PC-9 (cell line): ENCODE data around the gene RPS8. TPM values are rescaled to one million over a fixed set of nuclear protein-coding genes. Genes with fewer than 3 reads are reported as not detected.

ENCODE experiments used
- BruUV-seq: library from RNA; stranded (reverse); fragments of 400-500 nt; replicated peaks from 2 replicates; lab custom pipeline; 2021; lab: Mats Ljungman, UMichigan
- CTCF ChIA-PET: fragments of 300-600 bp; sonication (Branson Sonifier 250); formaldehyde crosslinking; loops from one replicate; lab custom pipeline; 2022; ENCODE audit warnings: antibody characterized with exemption; lab: Charles Lee
- POLR2A ChIA-PET: fragments of 300-600 bp; sonication (Branson Sonifier 250); formaldehyde crosslinking; loops from one replicate; lab custom pipeline; 2022; ENCODE audit warnings: antibody characterized with exemption; ENCODE audit not compliant: unreplicated experiment; lab: Charles Lee
- DNase-seq, 2 experiments: peaks; one replicate each; pipeline versions ENCODE4 v3.0.0 to v3.0.0-alpha.2; 2015 to 2022; ENCODE audit warnings: mixed read lengths in 1 of 2
- H2AFZ ChIP-seq: fragments of 200-600 bp; sonication (generic); 2 replicates; pipeline ENCODE4 v1.8.1; 2017; ENCODE audit warnings: antibody characterized with exemption
- H3F3A ChIP-seq: fragments of 200-600 bp; sonication (generic); 2 replicates; pipeline ENCODE4 v1.8.1; 2017; ENCODE audit warnings: antibody characterized with exemption, mild to moderate bottlenecking, low read depth; ENCODE audit not compliant: insufficient read depth
- H3K27ac ChIP-seq: fragments of 200-600 bp; sonication (generic); 2 replicates; pipeline ENCODE4 v1.6.1; 2016; ENCODE audit warnings: mixed run types
- H3K27me3 ChIP-seq: fragments of 200-600 bp; sonication (generic); 2 replicates; pipeline ENCODE4 v1.6.1; 2016; ENCODE audit warnings: low read depth, mixed run types; ENCODE audit not compliant: insufficient read depth
- H3K36me3 ChIP-seq: fragments of 200-600 bp; sonication (generic); 2 replicates; pipeline ENCODE4 v1.6.1; 2016; ENCODE audit warnings: low read depth, mixed run types
- H3K4me1 ChIP-seq: fragments of 200-600 bp; sonication (generic); replicated peaks from 2 replicates; pipeline ENCODE4 v1.6.1; 2016; ENCODE audit warnings: mixed run types; ENCODE audit not compliant: insufficient read depth
- H3K4me2 ChIP-seq: fragments of 200-600 bp; sonication (generic); 2 replicates; pipeline ENCODE4 v1.6.1; 2017; ENCODE audit warnings: mixed run types
- H3K4me3 ChIP-seq: fragments of 200-600 bp; sonication (generic); 2 replicates; pipeline ENCODE4 v1.6.1; 2016; ENCODE audit warnings: mixed run types
- H3K79me2 ChIP-seq: fragments of 200-600 bp; sonication (generic); 2 replicates; pipeline ENCODE4 v1.6.1; 2017; ENCODE audit warnings: low read depth, mixed run types
- H3K9me2 ChIP-seq: fragments of 200-600 bp; sonication (generic); 2 replicates; pipeline ENCODE4 v1.8.1; 2017; ENCODE audit warnings: mild to moderate bottlenecking; ENCODE audit not compliant: insufficient read depth
- H3K9me3 ChIP-seq: fragments of 200-600 bp; sonication (generic); 2 replicates; pipeline ENCODE4 v1.8.1; 2016; ENCODE audit warnings: low read depth; ENCODE audit not compliant: insufficient read depth
- H4K20me1 ChIP-seq: fragments of 200-600 bp; sonication (generic); 2 replicates; pipeline ENCODE4 v1.8.1; 2017; ENCODE audit not compliant: insufficient read depth
- EZH2 ChIP-seq: fragments of 200-600 bp; sonication (generic); IDR thresholded peaks from 2 replicates; pipeline ENCODE4 v1.8.0; 2017; ENCODE audit warnings: antibody characterized with exemption, low read depth
- intact Hi-C: fragments of 100-400 bp; cut with micrococcal nuclease; formaldehyde crosslinking; loops from one replicate; pipeline ENCODE4 v1.10.0; 2022; ENCODE audit not compliant: unreplicated experiment
- total RNA-seq: library from RNA; stranded (reverse); gene quantifications from 2 replicates; pipeline ENCODE4 v1.2.3, GENCODE V29; 2021
- TF ChIP-seq, protein P1 (sequence below): fragments of 200-600 bp; sonication (generic); conservative IDR thresholded peaks from 2 replicates; pipeline ENCODE4 v1.6.1; 2017; ENCODE audit warnings: mixed run types, antibody characterized with exemption, mild to moderate bottlenecking, moderate library complexity

Gene RPS8
- total RNA-seq, 1 experiment from 2014 or later, result 2,059 TPM

DNA sequence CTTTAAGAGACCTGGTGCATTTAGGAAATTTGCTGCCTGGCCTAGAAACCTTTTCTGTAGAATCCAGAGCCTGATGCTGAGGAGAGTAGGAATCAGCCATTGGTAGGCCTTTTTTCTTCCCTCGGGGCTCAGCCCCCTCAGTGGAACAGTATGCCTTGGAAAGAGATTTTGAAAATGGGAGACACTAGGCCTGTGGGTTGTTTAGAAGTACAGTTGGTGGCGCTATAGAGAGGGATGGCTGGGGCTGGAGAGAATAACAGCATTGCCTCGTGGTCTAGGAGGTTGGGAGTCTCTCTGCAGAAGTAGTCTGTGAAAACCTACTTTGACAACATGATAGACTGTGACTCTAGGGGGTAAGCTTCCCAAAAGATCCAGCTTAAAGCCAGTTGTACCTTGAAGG lies 27.5 kb upstream of the RPS8 start:
- H3K4me2 ChIP-seq, result no peak overlapping the region
- H3K9me3 ChIP-seq, result no peaks in the 10 kb centered on the region
- H3K4me1 ChIP-seq, result no peaks in the 10 kb centered on the region
- peaks cover 7% of the 10 kb centered on the region; the same call in 1 of the 2 replicates for H3F3A ChIP-seq
- no peak for DNase-seq
- H4K20me1 ChIP-seq, result no peaks in the 10 kb centered on the region; the same call in 1 of the 2 replicates
- intact Hi-C loops, result no loop called here
- H3K36me3 ChIP-seq, result peaks cover 42% of the 10 kb centered on the region
- H3K27me3 ChIP-seq, result no peaks in the 10 kb centered on the region
- no peaks in the 10 kb centered on the region for H3K9me2 ChIP-seq
- H2AFZ ChIP-seq, result no peak overlapping the region
- H3K27ac ChIP-seq, result no peak overlapping the region
- BruUV-seq, result no TSS peak
- POLR2A ChIA-PET, result no interaction called here
- TF ChIP-seq, protein P1, sequence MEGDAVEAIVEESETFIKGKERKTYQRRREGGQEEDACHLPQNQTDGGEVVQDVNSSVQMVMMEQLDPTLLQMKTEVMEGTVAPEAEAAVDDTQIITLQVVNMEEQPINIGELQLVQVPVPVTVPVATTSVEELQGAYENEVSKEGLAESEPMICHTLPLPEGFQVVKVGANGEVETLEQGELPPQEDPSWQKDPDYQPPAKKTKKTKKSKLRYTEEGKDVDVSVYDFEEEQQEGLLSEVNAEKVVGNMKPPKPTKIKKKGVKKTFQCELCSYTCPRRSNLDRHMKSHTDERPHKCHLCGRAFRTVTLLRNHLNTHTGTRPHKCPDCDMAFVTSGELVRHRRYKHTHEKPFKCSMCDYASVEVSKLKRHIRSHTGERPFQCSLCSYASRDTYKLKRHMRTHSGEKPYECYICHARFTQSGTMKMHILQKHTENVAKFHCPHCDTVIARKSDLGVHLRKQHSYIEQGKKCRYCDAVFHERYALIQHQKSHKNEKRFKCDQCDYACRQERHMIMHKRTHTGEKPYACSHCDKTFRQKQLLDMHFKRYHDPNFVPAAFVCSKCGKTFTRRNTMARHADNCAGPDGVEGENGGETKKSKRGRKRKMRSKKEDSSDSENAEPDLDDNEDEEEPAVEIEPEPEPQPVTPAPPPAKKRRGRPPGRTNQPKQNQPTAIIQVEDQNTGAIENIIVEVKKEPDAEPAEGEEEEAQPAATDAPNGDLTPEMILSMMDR, result no peak; the same call in 1 of the 2 replicates
- no peak for TF ChIP-seq EZH2
- H3K4me3 ChIP-seq, result no peak overlapping the region
- CTCF ChIA-PET, result no interaction called here
- peaks cover 35% of the 10 kb centered on the region for H3K79me2 ChIP-seq

DNA sequence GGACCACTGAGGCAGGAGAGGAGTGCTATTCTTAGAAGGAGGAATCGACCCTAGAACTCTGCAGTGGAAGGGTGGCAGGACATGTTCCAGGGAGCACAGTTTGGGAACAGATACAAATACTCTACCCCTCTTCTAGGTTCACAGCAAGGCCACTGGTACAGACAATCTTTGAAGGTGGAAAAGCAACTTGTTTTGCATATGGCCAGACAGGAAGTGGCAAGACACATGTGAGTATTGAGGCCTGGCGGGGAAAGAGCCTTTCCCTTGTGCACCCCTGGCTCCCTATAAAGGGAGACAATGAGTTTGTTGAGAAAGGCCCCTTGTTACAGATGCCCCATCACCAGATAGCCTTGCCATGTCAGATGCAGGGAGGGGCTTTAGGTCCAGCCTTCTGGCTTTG lies 17.9 kb upstream of the RPS8 start:
- no peaks in the 10 kb centered on the region for H3K79me2 ChIP-seq
- POLR2A ChIA-PET, result no interaction called here
- intact Hi-C loops, result no loop called here

DNA sequence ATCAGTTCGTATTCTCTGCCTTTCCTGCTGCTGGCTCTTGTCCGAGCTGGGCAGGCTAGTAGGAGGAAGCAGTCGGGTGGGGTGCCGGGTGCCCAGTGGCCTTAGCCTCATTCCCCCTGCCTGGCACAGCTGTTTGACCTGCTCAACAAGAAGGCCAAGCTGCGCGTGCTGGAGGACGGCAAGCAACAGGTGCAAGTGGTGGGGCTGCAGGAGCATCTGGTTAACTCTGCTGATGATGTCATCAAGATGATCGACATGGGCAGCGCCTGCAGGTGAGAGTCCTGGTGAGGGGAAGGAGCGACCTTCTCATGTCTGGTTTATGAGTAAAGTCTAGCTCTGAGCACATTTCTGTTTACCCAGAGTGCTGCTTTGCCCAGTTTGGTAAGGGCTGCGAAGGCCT lies 16.3 kb upstream of the RPS8 start:
- Histone ChIP-seq H3K4me3 (no peak overlapping the region), H3K4me1 (no peaks in the 10 kb centered on the region), H3K27ac (no peak overlapping the region), H3K27me3 (no peaks in the 10 kb centered on the region), H3K4me2 (no peak overlapping the region), H3K79me2 (no peaks in the 10 kb centered on the region), H3K36me3 (peaks cover 30% of the 10 kb centered on the region), H2AFZ (no peak overlapping the region), H3F3A (0 out of 2 replicates have a peak, but pooled peaks cover 9% of the 10 kb centered on the region), H3K9me3 (no peaks in the 10 kb centered on the region), H3K9me2 (no peaks in the 10 kb centered on the region), H4K20me1 (no peaks in the 10 kb centered on the region)
- no TSS peak for BruUV-seq
- intact Hi-C loops, result no loop called here
- ChIA-PET POLR2A (no interaction called here), CTCF (interaction anchor here (0.5 kb wide), 1 partner anchor 533 kb away, joined by 3 read pairs; no protein-coding TSS in a partner anchor)
- no peak for TF ChIP-seq EZH2
- TF ChIP-seq, protein P1, result no peak
- no peak for DNase-seq

More for the DNA sequence above, 17.9 kb upstream of the RPS8 start:
- no peak for DNase-seq
- Histone ChIP-seq H3K4me2 (no peak overlapping the region), H3F3A (0 out of 2 replicates have a peak, but pooled peaks cover 3% of the 10 kb centered on the region), H3K9me2 (no peaks in the 10 kb centered on the region), H3K27me3 (no peaks in the 10 kb centered on the region), H2AFZ (no peak overlapping the region), H3K9me3 (no peaks in the 10 kb centered on the region), H3K4me3 (no peak overlapping the region), H3K4me1 (no peaks in the 10 kb centered on the region), H4K20me1 (no peaks in the 10 kb centered on the region), H3K36me3 (peaks cover 43% of the 10 kb centered on the region), H3K27ac (no peak overlapping the region)
- BruUV-seq, result no TSS peak
- CTCF ChIA-PET, result no interaction called here
- TF ChIP-seq, protein P1, result no peak
- no peak for TF ChIP-seq EZH2
